Raji (cell line): ENCODE data around the gene FAM234A.

Experiments used
- POLR2A ChIP-seq: IDR thresholded peaks from 2 replicates; pipeline ENCODE4 v1.6.1; 2011; ENCODE audit warnings: low read depth, low read length, control low read depth; ENCODE audit not compliant: insufficient read depth

Gene FAM234A

GRCh38 chr16:296806-297510 is 62.3 kb downstream of the FAM234A start:
- TF ChIP-seq POLR2A = no peak

DNA sequence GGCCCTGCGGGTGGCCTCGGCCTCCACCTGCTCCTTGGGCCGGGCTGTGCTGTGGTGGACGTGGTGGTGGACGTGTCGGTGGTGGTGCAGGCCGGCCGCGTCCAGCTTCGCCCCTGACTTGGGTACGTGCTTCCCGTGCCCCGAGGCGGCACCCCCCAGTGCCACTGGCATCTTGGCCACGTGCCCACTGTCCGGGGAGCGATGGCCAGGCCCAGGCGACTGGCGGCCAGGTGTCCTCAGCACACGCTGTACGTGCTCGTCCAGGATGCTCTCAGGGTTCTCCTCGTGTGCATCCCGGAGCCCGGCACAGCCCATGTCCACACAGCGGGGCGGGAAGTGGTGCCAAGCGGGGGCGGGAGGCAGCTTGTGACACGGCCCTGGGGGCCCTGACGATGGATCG is 63.2 kb downstream of the FAM234A start:
- TF ChIP-seq POLR2A = no peak

GRCh38 chr16:301235-301634 is 66.6 kb downstream of the FAM234A start:
- TF ChIP-seq POLR2A = no peak

DNA sequence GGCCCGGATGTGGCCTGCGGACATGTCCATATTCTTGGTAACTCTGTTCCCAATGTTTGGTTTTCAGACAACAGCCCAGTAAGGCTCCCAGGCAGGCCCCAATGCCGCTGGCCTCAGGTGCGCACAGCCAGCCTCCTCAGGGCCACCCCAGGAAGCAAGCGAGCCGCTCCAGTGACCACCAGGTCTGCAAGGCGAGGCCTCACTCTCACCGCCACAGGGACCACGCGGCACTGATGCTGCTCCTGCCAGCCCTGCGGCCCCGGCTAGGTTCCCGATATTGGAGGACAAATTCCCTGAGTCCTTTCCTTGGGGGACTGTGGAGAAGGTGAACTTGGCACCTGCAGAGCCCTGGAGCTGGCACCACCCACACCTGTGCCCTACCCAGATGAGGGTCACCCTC is 67.3 kb downstream of the FAM234A start:
- no peak for TF ChIP-seq POLR2A

DNA sequence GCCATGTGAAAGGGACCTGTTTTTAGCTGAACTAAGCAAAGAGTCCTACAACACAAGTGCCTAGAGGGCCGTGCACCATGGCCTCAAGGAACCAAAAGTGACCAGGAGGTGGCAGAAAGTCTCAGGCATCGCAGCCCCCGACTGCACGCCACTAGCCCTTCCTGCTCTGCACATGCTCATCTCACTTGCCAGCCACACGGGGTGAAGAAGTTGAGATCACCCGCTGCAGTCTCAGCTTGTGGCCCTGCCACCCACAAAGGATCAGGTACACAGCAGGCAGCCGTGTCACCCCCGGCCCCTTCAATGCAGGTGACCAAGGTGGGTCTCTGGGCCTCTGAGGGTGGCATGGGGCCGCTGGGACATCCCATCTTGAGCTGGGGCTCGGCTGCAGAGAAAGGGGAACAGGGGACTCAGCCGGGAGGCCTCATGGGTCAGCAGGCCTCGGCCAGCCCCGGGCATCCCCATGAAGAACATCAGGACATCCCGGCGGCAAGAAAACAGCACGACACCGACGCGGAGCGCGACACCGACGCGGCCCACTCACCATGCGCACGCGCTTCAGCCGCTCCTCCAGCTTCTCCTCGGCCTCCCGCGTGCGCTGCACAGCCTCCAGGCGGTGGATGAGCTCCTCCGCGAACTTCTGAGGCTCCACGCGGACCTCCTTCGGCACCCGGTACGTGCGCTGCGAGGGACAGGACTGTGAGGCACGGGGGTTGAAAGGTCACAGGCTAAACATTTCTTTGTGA is 69.3 kb downstream of the FAM234A start:
- TF ChIP-seq POLR2A = no peak

- no peak for TF ChIP-seq POLR2A
These were observed 71.5 kb downstream of the FAM234A start for GRCh38 chr16:305916-306626.

DNA sequence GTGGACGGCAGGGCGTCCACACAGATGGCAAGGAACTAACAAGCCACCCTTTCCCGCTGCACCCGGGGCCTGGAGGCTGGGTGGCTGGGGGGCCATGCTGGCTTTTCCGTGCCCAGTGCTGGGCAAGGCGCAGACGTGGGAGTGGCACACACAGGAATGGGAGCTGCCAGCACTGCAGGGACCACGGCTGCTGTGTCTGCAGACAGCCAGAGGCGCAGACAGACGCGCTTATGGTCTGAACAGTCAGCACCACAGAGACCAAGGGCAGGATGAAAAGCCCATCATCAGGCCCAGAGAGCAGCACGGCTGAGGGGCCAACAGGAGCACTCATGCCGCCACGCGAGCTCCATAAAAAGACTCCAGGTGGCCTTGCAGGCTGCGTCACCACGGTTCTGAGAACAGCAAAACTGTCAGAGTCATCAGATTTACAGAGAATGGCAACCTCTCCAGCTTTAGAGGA is 72.3 kb downstream of the FAM234A start:
- no peak for TF ChIP-seq POLR2A

- TF ChIP-seq POLR2A = no peak
These were observed 73.2 kb downstream of the FAM234A start for GRCh38 chr16:307691-308312.

GRCh38 chr16:309476-309875 is 74.9 kb downstream of the FAM234A start:
- no peak for TF ChIP-seq POLR2A

- no peak for TF ChIP-seq POLR2A
These were observed 77.1 kb downstream of the FAM234A start for GRCh38 chr16:311725-312124.

GRCh38 chr16:314351-314750 is 79.7 kb downstream of the FAM234A start:
- no peak for TF ChIP-seq POLR2A

- no peak for TF ChIP-seq POLR2A
These were observed 80.2 kb downstream of the FAM234A start for GRCh38 chr16:314795-315299.
